Measurements from ENCODE around the gene MORC1. TPM values are rescaled to one million over a fixed set of nuclear protein-coding genes. Genes with fewer than 3 reads are reported as not detected.
"Not testable (repeated sequence)": the region's sequence is repeated elsewhere in the genome, so short reads cannot be mapped to it uniquely, and the experiment has no call there.

MORC1 gene, protein sequence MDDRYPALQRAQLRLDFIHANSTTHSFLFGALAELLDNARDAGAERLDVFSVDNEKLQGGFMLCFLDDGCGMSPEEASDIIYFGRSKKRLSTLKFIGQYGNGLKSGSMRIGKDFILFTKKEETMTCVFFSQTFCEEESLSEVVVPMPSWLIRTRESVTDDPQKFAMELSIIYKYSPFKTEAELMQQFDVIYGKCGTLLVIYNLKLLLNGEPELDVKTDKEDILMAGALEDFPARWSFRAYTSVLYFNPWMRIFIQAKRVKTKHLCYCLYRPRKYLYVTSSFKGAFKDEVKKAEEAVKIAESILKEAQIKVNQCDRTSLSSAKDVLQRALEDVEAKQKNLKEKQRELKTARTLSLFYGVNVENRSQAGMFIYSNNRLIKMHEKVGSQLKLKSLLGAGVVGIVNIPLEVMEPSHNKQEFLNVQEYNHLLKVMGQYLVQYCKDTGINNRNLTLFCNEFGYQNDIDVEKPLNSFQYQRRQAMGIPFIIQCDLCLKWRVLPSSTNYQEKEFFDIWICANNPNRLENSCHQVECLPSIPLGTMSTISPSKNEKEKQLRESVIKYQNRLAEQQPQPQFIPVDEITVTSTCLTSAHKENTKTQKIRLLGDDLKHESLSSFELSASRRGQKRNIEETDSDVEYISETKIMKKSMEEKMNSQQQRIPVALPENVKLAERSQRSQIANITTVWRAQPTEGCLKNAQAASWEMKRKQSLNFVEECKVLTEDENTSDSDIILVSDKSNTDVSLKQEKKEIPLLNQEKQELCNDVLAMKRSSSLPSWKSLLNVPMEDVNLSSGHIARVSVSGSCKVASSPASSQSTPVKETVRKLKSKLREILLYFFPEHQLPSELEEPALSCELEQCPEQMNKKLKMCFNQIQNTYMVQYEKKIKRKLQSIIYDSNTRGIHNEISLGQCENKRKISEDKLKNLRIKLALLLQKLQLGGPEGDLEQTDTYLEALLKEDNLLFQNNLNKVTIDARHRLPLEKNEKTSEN
- polyA plus RNA-seq (ENCODE audit: insufficient read length in 12 of 12): not detected
- long read RNA-seq, donor 1: 0 reads
- long read RNA-seq, donor 2: 0 reads
- long read RNA-seq, donor 3: 0 reads
- long read RNA-seq, donor 4: 0 reads
- long read RNA-seq, donor 5: 0 reads
- long read RNA-seq, donor 6: 0 reads
- long read RNA-seq, donor 7: 0 reads
- long read RNA-seq, donor 8: 0 reads
- long read RNA-seq, donor 9: 0 reads
- long read RNA-seq, donor 10: 0 reads
- long read RNA-seq, donor 11: 0 reads

DNA sequence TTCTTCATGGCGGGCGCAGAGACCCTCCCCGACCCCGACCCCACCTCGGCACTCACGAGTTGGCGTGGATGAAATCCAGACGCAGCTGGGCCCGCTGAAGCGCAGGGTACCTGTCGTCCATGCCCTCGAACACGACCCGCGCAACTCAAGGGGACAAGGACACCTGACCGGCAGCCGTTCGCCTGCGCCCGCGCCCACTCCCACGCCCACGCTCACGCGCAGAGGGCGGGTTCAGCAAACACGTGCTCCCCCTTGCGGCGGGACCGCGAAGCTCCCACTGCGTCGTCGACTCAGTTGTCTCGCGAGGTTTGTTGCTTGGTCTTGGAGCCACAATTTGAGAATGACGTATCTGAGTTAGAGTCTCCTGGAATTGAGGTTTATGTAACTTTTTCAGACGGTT is at the start of gene MORC1:
MORC1 (minus strand) TSS at position 196 of the 400 bp plus-strand sequence; CDS start at position 121, 75 bp downstream.
- no peak for DNase-seq

DNA sequence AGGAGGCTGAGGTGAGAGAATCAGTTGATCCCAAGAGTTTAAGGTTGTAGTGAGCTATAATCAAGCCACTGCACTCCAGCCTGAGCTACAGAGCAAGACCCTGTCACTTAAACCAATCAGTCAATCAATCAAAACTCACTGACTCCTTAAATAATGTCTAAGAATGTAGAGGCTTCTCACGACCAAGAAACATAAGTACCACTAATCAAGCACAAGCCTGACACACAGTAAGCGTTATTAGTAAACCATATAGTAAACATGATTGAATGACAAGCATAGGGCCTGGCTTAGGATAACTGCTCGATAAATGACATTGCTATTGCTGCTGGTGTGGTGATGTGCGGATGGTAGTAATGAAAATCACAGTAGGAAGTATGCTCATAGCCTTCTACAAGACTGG is 48.0 kb upstream of the MORC1 start:
- no peak for DNase-seq

DNA sequence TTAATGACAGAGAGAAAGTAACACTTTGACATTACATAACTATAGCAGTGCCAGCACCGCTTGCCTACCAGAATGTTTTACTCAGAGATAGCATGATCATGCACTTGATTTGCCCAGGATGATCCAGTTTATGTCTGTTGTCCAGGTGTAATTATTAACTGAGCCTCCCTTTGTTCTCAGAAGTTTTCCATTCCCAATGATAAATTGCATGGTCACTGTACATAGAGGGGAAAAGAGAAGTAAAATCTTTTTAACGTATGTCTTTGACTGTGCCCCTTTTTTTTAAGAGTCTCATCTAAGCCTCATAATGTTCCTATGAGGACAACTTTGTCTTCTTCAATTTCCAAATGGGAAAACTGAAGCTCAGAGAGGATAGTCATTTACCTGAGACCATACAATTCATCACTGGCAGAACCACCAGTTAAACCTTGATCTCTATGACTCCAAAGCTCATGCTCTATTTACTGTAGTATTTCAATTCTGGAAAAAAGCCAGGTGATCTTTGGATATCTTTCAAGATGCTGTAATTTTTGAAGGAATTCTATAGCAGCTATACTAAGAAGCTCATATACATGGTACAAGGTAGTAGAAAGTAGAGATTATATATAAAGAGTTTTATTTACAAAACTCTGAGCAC is 43.7 kb upstream of the MORC1 start:
- DNase-seq: no peak

DNA sequence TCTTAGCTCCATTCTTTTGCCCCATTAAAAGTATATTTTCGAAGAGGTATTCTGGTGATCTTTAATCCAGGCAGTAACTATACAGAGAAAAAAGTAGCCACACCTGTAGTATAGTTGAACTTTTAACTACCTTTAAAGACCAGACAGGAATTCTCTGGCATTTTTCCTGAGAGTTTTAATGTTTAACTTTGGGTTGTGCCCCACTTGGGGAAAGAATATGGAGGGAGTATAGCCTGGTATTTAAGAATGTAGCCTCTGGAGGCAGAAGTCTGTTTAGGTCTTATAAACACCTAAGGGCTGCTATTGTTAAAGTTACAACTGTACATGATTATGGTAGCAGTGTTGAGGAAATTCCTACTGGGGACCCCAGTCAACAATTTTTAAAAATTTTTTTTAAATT is 37.9 kb upstream of the MORC1 start:
- DNase-seq: no peak

DNA sequence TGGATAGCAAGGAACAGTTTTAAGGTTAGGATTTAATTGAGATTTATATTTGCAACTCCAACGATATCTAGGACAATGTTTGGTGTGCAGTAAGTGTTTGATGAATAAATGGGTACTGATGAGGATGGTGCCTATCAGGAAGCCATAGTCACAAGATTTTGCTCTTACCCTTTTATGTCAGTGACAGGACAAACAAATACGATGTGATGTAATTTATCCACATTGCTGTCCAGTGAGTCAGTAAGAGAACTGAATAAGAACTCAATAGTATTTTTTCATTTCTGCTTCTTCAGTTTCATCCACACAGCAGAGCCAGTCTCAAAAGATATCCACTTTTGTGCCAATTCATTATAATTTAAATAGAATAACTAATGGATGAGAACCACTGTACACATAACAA is 37.0 kb upstream of the MORC1 start:
- DNase-seq: no peak

DNA sequence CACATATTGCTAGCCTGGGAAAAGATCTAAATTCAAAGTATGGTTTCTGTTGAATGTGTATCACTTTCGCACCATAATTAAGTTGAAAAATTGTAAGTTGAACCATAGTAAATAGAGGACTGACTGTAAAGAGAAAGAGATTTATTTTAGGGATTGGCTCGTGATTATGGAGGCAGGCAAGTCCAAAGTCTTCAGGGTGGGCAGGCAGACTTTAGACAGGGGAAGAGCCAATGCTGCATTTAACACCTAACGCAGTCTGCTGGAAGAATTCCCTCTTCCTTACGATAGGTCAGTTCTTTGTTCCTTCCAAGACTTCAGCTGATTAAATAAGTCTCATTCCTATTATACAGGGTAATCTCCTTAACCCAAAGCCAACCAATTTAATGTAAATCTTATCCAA is 34.4 kb upstream of the MORC1 start:
- no peak for DNase-seq

DNA sequence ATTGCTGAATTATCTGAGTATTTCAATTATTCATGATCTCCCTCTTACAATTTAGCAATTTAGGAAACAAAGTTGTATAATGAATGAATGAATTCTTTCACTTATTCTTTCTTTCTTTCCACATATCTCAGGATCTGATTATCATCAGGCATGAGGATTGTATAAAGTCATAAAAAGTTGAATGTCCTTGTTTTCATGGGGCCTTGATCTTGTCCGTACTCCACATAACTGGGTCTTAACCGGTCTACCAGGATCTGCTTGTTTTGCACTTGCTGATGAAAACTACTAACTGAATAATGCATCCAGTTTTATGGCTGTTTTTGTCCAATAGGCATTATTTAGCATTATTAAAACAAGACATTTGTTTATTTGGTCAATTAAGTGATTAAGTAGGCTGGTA is 31.1 kb upstream of the MORC1 start:
- DNase-seq: no peak

DNA sequence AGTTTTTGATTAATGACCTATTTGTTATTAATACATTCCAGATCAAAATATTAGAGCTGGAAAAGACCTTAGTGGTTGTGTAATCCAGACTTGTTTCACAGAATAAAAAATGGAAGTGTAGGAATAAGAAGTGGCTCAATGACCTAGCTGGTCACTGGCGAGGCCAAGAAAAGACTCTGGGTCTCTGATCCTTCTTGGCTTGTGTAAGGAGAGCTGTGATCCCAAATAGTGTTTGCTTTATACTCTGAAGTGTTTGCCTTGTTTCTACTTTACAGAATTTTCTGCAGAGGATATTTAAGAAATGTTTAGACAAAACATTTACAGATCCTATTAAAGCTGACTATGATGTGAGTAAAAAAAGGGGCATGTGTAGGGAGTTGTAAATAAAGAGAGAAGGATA is 25.7 kb upstream of the MORC1 start:
- no peak for DNase-seq

DNA sequence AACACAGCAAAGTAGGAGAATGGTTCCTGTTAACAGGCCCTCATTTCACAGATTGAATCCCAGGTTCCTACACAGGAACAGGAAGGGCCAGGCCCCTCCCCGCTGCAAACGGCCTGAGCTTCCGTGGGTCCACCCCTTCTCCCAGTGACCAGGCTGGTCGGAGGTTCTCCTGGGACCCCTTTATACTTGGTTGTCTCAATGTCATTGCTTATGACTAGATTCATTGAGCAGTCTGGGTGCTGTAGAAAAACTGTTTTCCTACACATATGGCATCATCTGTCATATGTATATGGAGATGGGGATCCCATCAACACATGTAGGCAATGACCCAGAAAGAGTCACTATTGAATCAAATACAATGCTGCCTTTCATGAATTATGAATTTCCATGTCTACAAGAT is 22.4 kb upstream of the MORC1 start:
- DNase-seq: no peak

DNA sequence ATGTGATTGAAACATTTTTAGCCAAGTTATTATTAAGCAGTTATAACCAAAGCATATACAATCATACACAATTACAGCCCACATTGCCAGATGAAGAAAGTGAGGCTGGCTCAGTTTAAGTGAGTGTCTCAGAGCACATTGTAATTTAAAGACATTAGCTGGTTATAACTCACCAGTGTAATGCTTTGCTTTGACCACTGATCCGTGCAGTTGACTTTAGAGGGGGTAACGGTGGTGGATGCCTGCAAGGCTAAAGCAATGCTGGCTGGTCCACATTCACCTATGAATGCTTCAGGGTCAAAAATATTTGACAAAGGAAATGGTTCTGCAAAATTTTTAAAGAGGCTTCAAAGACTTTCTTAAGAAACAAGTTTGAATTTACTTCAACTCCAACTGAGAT is 19.8 kb upstream of the MORC1 start:
- DNase-seq: no peak

DNA sequence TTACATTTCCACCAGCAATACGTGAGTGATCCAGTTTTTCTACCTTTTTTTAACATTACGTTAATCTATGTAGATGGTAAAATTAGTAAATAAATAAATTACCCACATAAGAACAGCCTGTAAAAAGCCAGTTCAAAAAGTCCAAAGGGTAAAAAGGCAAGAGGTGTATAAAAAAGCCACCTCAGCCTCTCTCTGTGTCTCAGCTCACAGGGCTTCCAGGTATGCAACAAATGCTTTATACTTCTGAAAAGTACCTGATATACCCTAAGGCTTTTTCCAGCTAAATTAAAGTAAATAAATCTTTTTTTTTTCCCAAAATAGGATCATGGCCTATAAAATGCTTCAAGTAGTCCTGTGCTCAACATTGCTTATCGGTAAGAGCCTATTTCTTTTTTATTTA is 18.6 kb upstream of the MORC1 start, which contains the start of gene C3orf85:
C3orf85 (plus strand) TSS at position 197 of the 400 bp plus-strand sequence; CDS start at position 326, 129 bp downstream.
- no peak for DNase-seq

DNA sequence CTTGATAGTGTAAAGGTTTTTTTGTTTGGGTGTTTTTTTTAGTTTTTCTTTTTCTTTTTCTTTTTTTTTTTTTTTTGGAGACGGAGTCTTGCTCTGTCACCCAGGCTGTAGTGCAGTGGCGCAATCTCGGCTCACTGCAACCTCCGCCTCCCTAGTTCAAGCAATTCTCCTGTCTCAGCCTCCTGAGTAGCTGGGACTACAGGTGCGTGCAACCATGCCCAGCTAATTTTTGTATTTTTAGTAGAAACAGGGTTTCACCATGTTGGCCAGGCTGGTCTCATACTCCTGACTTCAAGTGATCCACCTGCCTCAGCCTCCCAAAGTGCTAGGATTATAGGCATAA is 15.5 kb upstream of the MORC1 start:
- not testable (repeated sequence) for DNase-seq

DNA sequence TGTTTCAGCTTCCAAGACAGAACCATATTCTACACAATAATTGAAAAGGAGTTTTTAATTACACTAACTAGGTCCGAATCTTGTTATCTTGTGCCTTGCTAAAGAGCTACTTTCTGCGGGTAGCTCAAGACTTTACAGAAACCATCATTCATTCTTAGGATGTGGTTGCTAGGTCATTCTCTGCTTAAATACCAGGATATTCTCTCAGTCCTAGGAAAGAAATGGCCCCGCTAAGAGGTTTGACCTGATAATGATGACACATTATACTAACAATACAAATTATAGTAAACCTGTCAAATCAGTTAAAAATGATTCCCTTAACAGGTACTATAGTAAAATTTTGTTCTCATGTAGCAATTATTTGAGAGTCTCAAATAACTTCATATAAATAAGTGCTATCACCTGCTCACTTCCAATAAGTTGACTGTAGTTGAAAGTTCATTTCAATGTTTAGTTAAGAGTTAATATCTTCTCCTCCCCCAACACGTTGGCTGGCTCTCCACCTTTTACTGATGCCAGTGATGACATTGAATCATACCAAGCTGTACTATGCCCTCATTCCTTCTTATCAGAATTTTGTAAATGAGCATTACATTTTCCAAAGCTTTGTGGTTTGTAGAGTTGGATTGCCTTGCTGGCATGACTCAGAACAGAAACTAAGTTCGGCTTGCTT is 15.0 kb upstream of the MORC1 start:
- no peak for DNase-seq

DNA sequence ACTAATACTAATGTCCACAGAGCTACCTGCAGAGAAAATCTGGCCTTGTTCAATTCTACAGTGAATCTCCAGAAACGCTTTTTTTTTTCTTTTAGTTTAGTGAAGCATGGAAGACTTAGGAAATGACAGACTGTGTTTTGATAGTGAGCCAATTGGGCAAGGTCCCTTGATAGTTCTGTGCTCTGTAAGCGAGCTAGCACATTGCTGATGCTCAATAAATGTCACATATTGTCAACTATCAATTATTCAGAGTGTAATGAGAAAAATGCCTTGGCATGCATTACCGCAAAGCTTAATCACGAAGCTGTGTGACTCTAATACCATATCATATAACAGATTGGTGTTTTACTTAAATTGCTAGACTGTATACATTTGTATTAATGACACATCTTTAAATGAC is 13.3 kb upstream of the MORC1 start:
- DNase-seq: no peak

DNA sequence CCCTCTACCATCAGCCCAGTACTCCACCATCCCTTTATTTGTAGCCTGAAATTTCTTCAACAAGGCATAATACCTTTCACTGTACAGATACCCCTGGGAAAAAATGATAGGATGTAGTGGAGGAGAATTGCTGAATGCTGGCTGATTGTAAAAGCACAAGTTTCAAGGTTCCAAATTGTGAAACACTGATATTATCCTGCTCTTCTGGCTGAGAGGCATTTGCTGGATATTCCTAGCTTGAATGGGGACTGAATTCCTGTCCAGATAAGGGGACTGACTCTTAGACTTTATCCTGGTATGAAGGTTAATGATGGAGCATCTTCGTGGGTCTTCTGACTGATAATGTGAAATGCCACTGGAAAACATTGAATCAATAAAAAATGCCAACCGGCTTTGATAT is 9.6 kb upstream of the MORC1 start:
- DNase-seq: no peak

DNA sequence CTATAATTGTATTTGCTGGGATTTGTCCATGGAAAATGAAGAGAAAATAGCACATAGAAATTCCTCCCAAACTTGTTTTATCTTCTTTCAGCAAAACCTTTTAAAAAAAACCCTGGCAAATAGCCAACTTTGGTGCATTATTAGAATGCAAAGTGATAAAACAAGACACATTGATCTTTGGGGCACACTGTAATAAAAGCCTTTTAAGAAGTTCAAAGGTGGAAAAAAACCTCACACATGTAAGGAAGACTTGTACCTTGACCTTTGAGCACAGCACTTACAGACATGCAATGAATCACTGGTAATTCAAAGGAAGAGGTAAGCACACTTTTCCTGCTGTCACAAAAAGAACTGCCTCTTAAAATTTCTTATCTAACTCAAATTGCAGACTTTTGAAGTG is 8.0 kb upstream of the MORC1 start:
- DNase-seq: no peak

DNA sequence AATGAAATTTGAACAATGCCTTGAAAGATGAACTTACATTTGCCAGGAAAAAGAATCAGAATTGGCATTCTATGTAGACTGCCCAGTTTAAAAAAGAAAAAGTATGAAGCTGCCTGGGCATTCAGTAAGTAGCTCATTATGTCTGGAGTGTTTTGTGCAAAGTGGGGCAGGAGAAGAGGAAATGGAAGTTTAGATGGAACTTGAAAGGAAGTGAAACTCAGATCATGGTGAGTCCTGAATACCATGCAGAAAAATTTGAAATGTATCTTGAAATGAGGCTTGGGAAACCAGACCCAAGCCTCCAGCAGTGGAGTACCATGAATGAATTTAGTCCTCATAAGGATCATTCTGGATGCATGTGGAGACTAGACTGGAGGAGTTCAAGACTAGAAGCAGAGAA is 4.8 kb upstream of the MORC1 start:
- no peak for DNase-seq

DNA sequence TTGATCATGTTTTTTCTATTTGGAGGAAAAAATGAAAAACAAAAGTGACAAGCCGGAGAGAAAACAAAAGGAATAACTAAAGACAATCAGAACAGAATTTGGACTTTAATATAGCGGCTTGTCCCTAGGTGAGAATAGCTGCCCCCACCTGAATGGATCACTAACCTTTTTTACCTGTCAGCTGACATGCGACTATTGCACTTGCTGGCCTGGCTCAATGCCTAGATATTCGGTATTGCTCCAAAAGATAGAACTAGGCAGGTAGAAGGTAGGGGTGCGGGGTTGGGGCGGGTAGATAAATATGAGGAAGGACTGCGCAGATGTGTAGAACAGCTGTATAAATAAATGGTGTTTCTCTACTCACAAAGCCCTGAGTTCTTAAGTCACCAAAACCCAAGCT is 650 bp upstream of the MORC1 start:
- DNase-seq: no peak

DNA sequence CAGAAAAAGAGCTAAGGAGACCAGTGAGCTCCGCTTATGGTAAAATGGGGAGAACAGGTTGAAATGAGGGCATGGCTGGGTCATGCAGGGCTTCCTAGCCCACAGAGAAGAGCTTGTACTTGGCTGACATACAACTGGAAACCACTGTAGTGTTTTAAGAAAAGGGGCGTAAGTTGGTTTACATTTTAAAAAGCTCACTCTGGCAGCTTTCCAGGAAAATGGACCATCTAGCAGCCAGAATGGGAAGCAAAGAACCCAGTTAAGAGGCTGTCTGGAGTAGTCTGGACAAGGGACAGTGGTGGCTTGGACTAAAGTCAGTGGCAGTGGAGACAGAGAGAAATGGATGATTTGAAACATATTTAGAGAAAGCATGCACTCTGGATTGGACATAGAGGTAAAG is 1.9 kb downstream of the MORC1 start:
- DNase-seq: no peak

DNA sequence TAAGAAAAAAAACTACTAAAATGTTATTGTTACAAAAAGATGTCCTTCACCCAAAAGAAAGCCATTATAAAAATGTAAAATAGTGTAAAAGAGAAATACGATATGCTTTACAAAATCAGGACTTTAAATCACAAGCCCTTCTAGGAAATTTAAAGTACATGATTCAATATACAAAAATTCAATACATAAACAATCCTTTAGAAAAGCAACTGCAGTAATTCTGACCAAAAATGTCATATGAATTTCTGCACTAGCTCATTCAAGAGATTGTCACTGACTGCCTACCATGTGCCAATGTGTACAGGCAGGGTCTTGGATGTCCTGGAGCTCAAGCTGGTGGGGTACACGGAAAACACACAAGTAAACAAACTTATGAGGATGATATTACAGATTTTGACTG is 2.5 kb downstream of the MORC1 start:
- no peak for DNase-seq

DNA sequence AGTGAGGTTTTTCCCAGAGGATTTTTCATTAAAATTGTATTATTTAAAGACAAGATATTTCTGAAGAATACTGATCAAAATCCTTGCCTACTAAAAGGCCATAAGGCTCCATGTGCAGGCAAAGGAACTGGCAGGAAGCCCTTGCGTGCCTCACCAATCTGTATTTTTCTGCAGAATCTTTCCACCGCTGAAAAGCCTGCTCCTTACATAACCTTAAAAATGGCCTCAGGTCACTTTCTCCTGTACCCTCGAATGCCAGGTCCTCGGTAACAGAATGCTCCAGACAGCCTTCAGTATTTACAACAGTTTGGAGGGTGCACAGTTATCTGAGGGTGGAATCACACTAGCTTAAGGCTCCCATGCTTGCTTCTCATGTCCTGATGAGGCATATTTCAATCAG is 3.2 kb downstream of the MORC1 start:
- DNase-seq: no peak
